ENCODE results near the gene GNAI3. TPM values are rescaled to one million over a fixed set of nuclear protein-coding genes. Genes with fewer than 3 reads are reported as not detected.

The GNAI3 gene
- polyA plus RNA-seq, 1 donor (not counting 4 experiments of a cell fraction or from before 2014, with no cell fraction given), result 14.1 TPM

- Histone ChIP-seq H3K4me2 (ENCODE audit: control insufficient read depth, extremely low read depth, insufficient read depth, low read depth, low read length) (no peak overlapping the region), H3K36me3 (ENCODE audit: control insufficient read depth in 2 of 2, extremely low read depth in 1 of 2, insufficient read depth in 2 of 2, low read length in 2 of 2) (peaks cover 11 to 20% of the 10 kb centered on the region in 2 experiments), H3K27me3 (ENCODE audit: control insufficient read depth, extremely low read depth, insufficient read depth, low read length) (no peaks in the 10 kb centered on the region), H3K4me3 (ENCODE audit: control insufficient read depth in 2 of 3, extremely low read depth in 1 of 3, insufficient read depth in 2 of 3, low read depth in 1 of 3, low read length in 3 of 3) (no peak overlapping the region), H3K9me3 (ENCODE audit: control insufficient read depth, low read depth, low read length) (no peaks in the 10 kb centered on the region), H4K20me1 (ENCODE audit: control insufficient read depth, extremely low read depth, insufficient read depth, low read length) (no peaks in the 10 kb centered on the region), H2AFZ (ENCODE audit: control insufficient read depth, low read length) (no peak overlapping the region), H3K9me1 (ENCODE audit: control insufficient read depth, extremely low read depth, insufficient read depth, low read length) (no peaks in the 10 kb centered on the region), H3K4me1 (ENCODE audit: control insufficient read depth, extremely low read depth, insufficient read depth, low read length) (no peaks in the 10 kb centered on the region), H3K27ac (ENCODE audit: control insufficient read depth, insufficient read depth, low read length) (no peak overlapping the region), H3K9ac (ENCODE audit: control insufficient read depth, extremely low read depth, insufficient read depth, low read length) (no peak overlapping the region), H3K79me2 (ENCODE audit: control insufficient read depth, insufficient read depth, low read length) (no peaks in the 10 kb centered on the region)
- FAIRE-seq (no peak), DNase-seq (ENCODE audit: low read depth, low spot score) (no peak)
- TF ChIP-seq EZH2 (IDR thresholded peaks at IDR 0.05; ENCODE audit: low read length) (no peak), CTCF (optimal IDR thresholded peaks at IDR 0.05 in 1 of 3, IDR thresholded peaks at IDR 0.05 in 1 of 3, conservative IDR thresholded peaks at IDR 0.05 in 1 of 3; ENCODE audit: extremely low read depth in 1 of 3, insufficient read depth in 2 of 3, low read length in 3 of 3) (no peak)
- dilution Hi-C loops (cut with MboI; ENCODE audit: extremely low pct_ligation_motif_present, low sequenced_read_pairs), result no loop called here
Measured at GRCh38 chr1:109631513-109632505, 83.4 kb downstream of the GNAI3 start.

- no peak for DNase-seq (ENCODE audit: low read depth, low spot score)
Measured at GRCh38 chr1:109632671-109633346, 84.4 kb downstream of the GNAI3 start.

More at GRCh38 chr1:109632671-109633346, 84.4 kb downstream of the GNAI3 start:
- H2AFZ ChIP-seq (ENCODE audit: control insufficient read depth, low read length), result no peak overlapping the region
- dilution Hi-C loops (cut with MboI; ENCODE audit: extremely low pct_ligation_motif_present, low sequenced_read_pairs), result no loop called here
- H3K36me3 ChIP-seq (ENCODE audit: control insufficient read depth in 2 of 2, extremely low read depth in 1 of 2, insufficient read depth in 2 of 2, low read length in 2 of 2), result peaks cover 8 to 20% of the 10 kb centered on the region in 2 experiments
- no peak for FAIRE-seq
- no peaks in the 10 kb centered on the region for H3K4me1 ChIP-seq (ENCODE audit: control insufficient read depth, extremely low read depth, insufficient read depth, low read length)
- no peak overlapping the region for H3K4me2 ChIP-seq (ENCODE audit: control insufficient read depth, extremely low read depth, insufficient read depth, low read depth, low read length)
- H3K4me3 ChIP-seq (ENCODE audit: control insufficient read depth in 2 of 3, extremely low read depth in 1 of 3, insufficient read depth in 2 of 3, low read depth in 1 of 3, low read length in 3 of 3), result no peak overlapping the region
- no peaks in the 10 kb centered on the region for H3K27me3 ChIP-seq (ENCODE audit: control insufficient read depth, extremely low read depth, insufficient read depth, low read length)
- no peak for TF ChIP-seq CTCF (optimal IDR thresholded peaks at IDR 0.05 in 1 of 3, IDR thresholded peaks at IDR 0.05 in 1 of 3, conservative IDR thresholded peaks at IDR 0.05 in 1 of 3; ENCODE audit: extremely low read depth in 1 of 3, insufficient read depth in 2 of 3, low read length in 3 of 3)
- TF ChIP-seq EZH2 (IDR thresholded peaks at IDR 0.05; ENCODE audit: low read length), result no peak
- no peak overlapping the region for H3K9ac ChIP-seq (ENCODE audit: control insufficient read depth, extremely low read depth, insufficient read depth, low read length)
- no peaks in the 10 kb centered on the region for H3K9me3 ChIP-seq (ENCODE audit: control insufficient read depth, low read depth, low read length)
- H3K27ac ChIP-seq (ENCODE audit: control insufficient read depth, insufficient read depth, low read length), result no peak overlapping the region
- no peaks in the 10 kb centered on the region for H4K20me1 ChIP-seq (ENCODE audit: control insufficient read depth, extremely low read depth, insufficient read depth, low read length)
- no peaks in the 10 kb centered on the region for H3K79me2 ChIP-seq (ENCODE audit: control insufficient read depth, insufficient read depth, low read length)
- H3K9me1 ChIP-seq (ENCODE audit: control insufficient read depth, extremely low read depth, insufficient read depth, low read length), result no peaks in the 10 kb centered on the region
